ENCODE results near the gene SLCO3A1.

Gene SLCO3A1

GRCh38 chr15:92140796-92141195, 287.3 kb downstream of the SLCO3A1 start:
- H3K27me3 ChIP-seq (ENCODE audit: control insufficient read depth in 1 of 2, insufficient read depth in 2 of 2, low read length in 2 of 2): no peaks in the 10 kb centered on the region
- H3K9me3 ChIP-seq (ENCODE audit: low read length): no peaks in the 10 kb centered on the region
- no peaks in the 10 kb centered on the region for H3K36me3 ChIP-seq (ENCODE audit: insufficient read depth, low read length)
- H3K4me3 ChIP-seq (ENCODE audit: low read depth in 1 of 2, low read length in 2 of 2): no peak overlapping the region
- no peaks in the 10 kb centered on the region for H3K4me1 ChIP-seq (ENCODE audit: insufficient read depth, low read length)
- H3K9ac ChIP-seq (ENCODE audit: low read length): no peak overlapping the region
- H3K27ac ChIP-seq (ENCODE audit: low read depth, low read length): no peak overlapping the region

- Histone ChIP-seq H3K9ac (ENCODE audit: low read length) (no peak overlapping the region), H3K27ac (ENCODE audit: low read depth, low read length) (no peak overlapping the region), H3K27me3 (ENCODE audit: control insufficient read depth in 1 of 2, insufficient read depth in 2 of 2, low read length in 2 of 2) (no peaks in the 10 kb centered on the region), H3K9me3 (ENCODE audit: low read length) (no peaks in the 10 kb centered on the region), H3K4me1 (ENCODE audit: insufficient read depth, low read length) (no peaks in the 10 kb centered on the region), H3K36me3 (ENCODE audit: insufficient read depth, low read length) (no peaks in the 10 kb centered on the region), H3K4me3 (ENCODE audit: low read depth in 1 of 2, low read length in 2 of 2) (no peak overlapping the region)
Observed at GRCh38 chr15:92141607-92142006, 288.1 kb downstream of the SLCO3A1 start.

- Histone ChIP-seq H3K9me3 (ENCODE audit: low read length) (no peaks in the 10 kb centered on the region), H3K27ac (ENCODE audit: low read depth, low read length) (no peak overlapping the region), H3K27me3 (ENCODE audit: control insufficient read depth in 1 of 2, insufficient read depth in 2 of 2, low read length in 2 of 2) (no peaks in the 10 kb centered on the region)
Observed at GRCh38 chr15:92142242-92143232, 289.0 kb downstream of the SLCO3A1 start.

GRCh38 chr15:92143765-92144164, 290.3 kb downstream of the SLCO3A1 start:
- no peak overlapping the region for H3K27ac ChIP-seq (ENCODE audit: low read depth, low read length)
- H3K4me1 ChIP-seq (ENCODE audit: insufficient read depth, low read length): no peaks in the 10 kb centered on the region
- H3K27me3 ChIP-seq (ENCODE audit: control insufficient read depth in 1 of 2, insufficient read depth in 2 of 2, low read length in 2 of 2): no peaks in the 10 kb centered on the region
- H3K4me3 ChIP-seq (ENCODE audit: low read depth in 1 of 2, low read length in 2 of 2): no peak overlapping the region
- H3K36me3 ChIP-seq (ENCODE audit: insufficient read depth, low read length): no peaks in the 10 kb centered on the region
- no peaks in the 10 kb centered on the region for H3K9me3 ChIP-seq (ENCODE audit: low read length)
- H3K9ac ChIP-seq (ENCODE audit: low read length): no peak overlapping the region

More at GRCh38 chr15:92142242-92143232, 289.0 kb downstream of the SLCO3A1 start:
- Histone ChIP-seq H3K36me3 (ENCODE audit: insufficient read depth, low read length) (no peaks in the 10 kb centered on the region), H3K9ac (ENCODE audit: low read length) (no peak overlapping the region), H3K4me1 (ENCODE audit: insufficient read depth, low read length) (no peaks in the 10 kb centered on the region), H3K4me3 (ENCODE audit: low read depth in 1 of 2, low read length in 2 of 2) (no peak overlapping the region)

- no peaks in the 10 kb centered on the region for H3K36me3 ChIP-seq (ENCODE audit: insufficient read depth, low read length)
Observed at GRCh38 chr15:92146511-92147150, 293.1 kb downstream of the SLCO3A1 start.

GRCh38 chr15:92149029-92149428, 295.5 kb downstream of the SLCO3A1 start:
- no peaks in the 10 kb centered on the region for H3K27me3 ChIP-seq (ENCODE audit: control insufficient read depth in 1 of 2, insufficient read depth in 2 of 2, low read length in 2 of 2)
- H3K4me1 ChIP-seq (ENCODE audit: insufficient read depth, low read length): no peaks in the 10 kb centered on the region
- no peak overlapping the region for H3K4me3 ChIP-seq (ENCODE audit: low read depth in 1 of 2, low read length in 2 of 2)
- H3K9ac ChIP-seq (ENCODE audit: low read length): no peak overlapping the region
- no peaks in the 10 kb centered on the region for H3K36me3 ChIP-seq (ENCODE audit: insufficient read depth, low read length)
- H3K27ac ChIP-seq (ENCODE audit: low read depth, low read length): no peak overlapping the region
- H3K9me3 ChIP-seq (ENCODE audit: low read length): no peaks in the 10 kb centered on the region

More at GRCh38 chr15:92146511-92147150, 293.1 kb downstream of the SLCO3A1 start:
- no peaks in the 10 kb centered on the region for H3K27me3 ChIP-seq (ENCODE audit: control insufficient read depth in 1 of 2, insufficient read depth in 2 of 2, low read length in 2 of 2)
- no peaks in the 10 kb centered on the region for H3K9me3 ChIP-seq (ENCODE audit: low read length)
- no peaks in the 10 kb centered on the region for H3K4me1 ChIP-seq (ENCODE audit: insufficient read depth, low read length)
- H3K9ac ChIP-seq (ENCODE audit: low read length): no peak overlapping the region
- no peak overlapping the region for H3K27ac ChIP-seq (ENCODE audit: low read depth, low read length)
- H3K4me3 ChIP-seq (ENCODE audit: low read depth in 1 of 2, low read length in 2 of 2): no peak overlapping the region

GRCh38 chr15:92149465-92149864, 296.0 kb downstream of the SLCO3A1 start:
- no peaks in the 10 kb centered on the region for H3K27me3 ChIP-seq (ENCODE audit: control insufficient read depth in 1 of 2, insufficient read depth in 2 of 2, low read length in 2 of 2)
- no peak overlapping the region for H3K27ac ChIP-seq (ENCODE audit: low read depth, low read length)
- H3K9ac ChIP-seq (ENCODE audit: low read length): no peak overlapping the region
- H3K4me3 ChIP-seq (ENCODE audit: low read depth in 1 of 2, low read length in 2 of 2): no peak overlapping the region
- no peaks in the 10 kb centered on the region for H3K9me3 ChIP-seq (ENCODE audit: low read length)
- no peaks in the 10 kb centered on the region for H3K4me1 ChIP-seq (ENCODE audit: insufficient read depth, low read length)
- H3K36me3 ChIP-seq (ENCODE audit: insufficient read depth, low read length): no peaks in the 10 kb centered on the region

- Histone ChIP-seq H3K4me1 (ENCODE audit: insufficient read depth, low read length) (no peaks in the 10 kb centered on the region), H3K27ac (ENCODE audit: low read depth, low read length) (no peak overlapping the region), H3K9me3 (ENCODE audit: low read length) (no peaks in the 10 kb centered on the region), H3K36me3 (ENCODE audit: insufficient read depth, low read length) (no peaks in the 10 kb centered on the region), H3K9ac (ENCODE audit: low read length) (no peak overlapping the region), H3K27me3 (ENCODE audit: control insufficient read depth in 1 of 2, insufficient read depth in 2 of 2, low read length in 2 of 2) (no peaks in the 10 kb centered on the region), H3K4me3 (ENCODE audit: low read depth in 1 of 2, low read length in 2 of 2) (no peak overlapping the region)
Observed at GRCh38 chr15:92151168-92151567, 297.7 kb downstream of the SLCO3A1 start.

- no peaks in the 10 kb centered on the region for H3K27me3 ChIP-seq (ENCODE audit: control insufficient read depth in 1 of 2, insufficient read depth in 2 of 2, low read length in 2 of 2)
- H3K36me3 ChIP-seq (ENCODE audit: insufficient read depth, low read length): no peaks in the 10 kb centered on the region
- H3K9ac ChIP-seq (ENCODE audit: low read length): no peak overlapping the region
- H3K27ac ChIP-seq (ENCODE audit: low read depth, low read length): no peak overlapping the region
- H3K4me3 ChIP-seq (ENCODE audit: low read depth in 1 of 2, low read length in 2 of 2): no peak overlapping the region
- H3K9me3 ChIP-seq (ENCODE audit: low read length): no peaks in the 10 kb centered on the region
- H3K4me1 ChIP-seq (ENCODE audit: insufficient read depth, low read length): no peaks in the 10 kb centered on the region
Observed at GRCh38 chr15:92151741-92152140, 298.2 kb downstream of the SLCO3A1 start.

GRCh38 chr15:92152983-92153382, 299.5 kb downstream of the SLCO3A1 start:
- Histone ChIP-seq H3K4me3 (ENCODE audit: low read depth in 1 of 2, low read length in 2 of 2) (no peak overlapping the region), H3K27ac (ENCODE audit: low read depth, low read length) (no peak overlapping the region), H3K36me3 (ENCODE audit: insufficient read depth, low read length) (no peaks in the 10 kb centered on the region), H3K9ac (ENCODE audit: low read length) (no peak overlapping the region), H3K9me3 (ENCODE audit: low read length) (no peaks in the 10 kb centered on the region), H3K4me1 (ENCODE audit: insufficient read depth, low read length) (no peaks in the 10 kb centered on the region), H3K27me3 (ENCODE audit: control insufficient read depth in 1 of 2, insufficient read depth in 2 of 2, low read length in 2 of 2) (no peaks in the 10 kb centered on the region)

- Histone ChIP-seq H3K36me3 (ENCODE audit: insufficient read depth, low read length) (no peaks in the 10 kb centered on the region), H3K9me3 (ENCODE audit: low read length) (no peaks in the 10 kb centered on the region), H3K27ac (ENCODE audit: low read depth, low read length) (no peak overlapping the region), H3K4me3 (ENCODE audit: low read depth in 1 of 2, low read length in 2 of 2) (no peak overlapping the region), H3K27me3 (ENCODE audit: control insufficient read depth in 1 of 2, insufficient read depth in 2 of 2, low read length in 2 of 2) (no peaks in the 10 kb centered on the region), H3K9ac (ENCODE audit: low read length) (no peak overlapping the region), H3K4me1 (ENCODE audit: insufficient read depth, low read length) (no peaks in the 10 kb centered on the region)
Observed at GRCh38 chr15:92153620-92154019, 300.1 kb downstream of the SLCO3A1 start.
